HG02840 (cell line): ENCODE measurements around the gene GLP2R.

Source experiments
- ATAC-seq: cut with Tn5 transposase; IDR thresholded peaks from one replicate; pipeline ENCODE4 v1.9.1; 2021; ENCODE audit warnings: mild to moderate bottlenecking, moderate library complexity, moderate number of reproducible peaks; ENCODE audit not compliant: unreplicated experiment, low FRiP score

The GLP2R gene

DNA sequence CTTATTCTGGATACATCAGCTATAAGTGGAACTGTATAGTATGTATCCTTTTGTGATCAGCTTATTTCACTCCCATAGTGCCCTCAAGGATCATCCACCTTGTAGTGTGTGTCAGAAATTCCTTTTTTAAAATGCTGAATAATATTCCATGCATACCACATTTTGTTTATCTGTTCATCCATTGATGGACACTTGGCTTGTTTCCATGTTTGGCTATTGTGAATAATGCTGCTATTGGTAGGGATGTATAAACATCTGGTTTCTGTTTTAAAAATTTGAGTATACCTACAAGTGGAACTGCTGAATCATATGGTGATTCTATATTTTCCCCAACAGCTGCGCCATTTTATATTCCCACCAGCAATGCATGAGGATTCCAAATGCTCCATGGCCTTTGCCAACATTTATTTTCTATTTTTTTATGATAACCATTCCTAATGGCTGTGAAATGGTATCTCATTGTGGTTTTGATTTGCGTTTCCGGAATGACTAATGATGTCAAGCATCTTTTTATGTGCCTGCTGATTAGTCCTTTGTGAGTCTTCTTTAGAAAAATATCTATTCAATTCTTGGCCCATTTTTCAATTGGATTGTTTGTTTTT, 67.8 kb downstream of the GLP2R start:
- ATAC-seq, result no peak

DNA sequence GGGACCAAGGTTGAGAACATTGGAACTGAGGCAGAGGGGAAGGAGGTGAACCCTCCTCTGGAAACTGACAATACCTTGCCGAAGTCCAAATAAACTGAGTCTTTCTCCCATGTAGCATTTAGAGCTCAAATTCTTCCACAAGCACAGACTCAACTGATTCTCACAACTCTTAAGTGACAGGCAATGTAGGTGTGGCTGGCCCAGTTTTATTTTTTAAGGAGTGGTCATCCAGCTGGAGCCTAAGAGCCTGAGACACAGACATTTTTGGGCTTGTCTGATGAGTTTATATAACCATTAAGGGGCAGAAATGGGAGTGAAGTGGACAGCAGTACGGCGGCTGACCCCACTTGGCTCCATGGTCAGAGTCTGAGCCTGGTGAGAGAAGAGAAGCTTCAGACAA, 68.5 kb downstream of the GLP2R start:
- ATAC-seq, result no peak

DNA sequence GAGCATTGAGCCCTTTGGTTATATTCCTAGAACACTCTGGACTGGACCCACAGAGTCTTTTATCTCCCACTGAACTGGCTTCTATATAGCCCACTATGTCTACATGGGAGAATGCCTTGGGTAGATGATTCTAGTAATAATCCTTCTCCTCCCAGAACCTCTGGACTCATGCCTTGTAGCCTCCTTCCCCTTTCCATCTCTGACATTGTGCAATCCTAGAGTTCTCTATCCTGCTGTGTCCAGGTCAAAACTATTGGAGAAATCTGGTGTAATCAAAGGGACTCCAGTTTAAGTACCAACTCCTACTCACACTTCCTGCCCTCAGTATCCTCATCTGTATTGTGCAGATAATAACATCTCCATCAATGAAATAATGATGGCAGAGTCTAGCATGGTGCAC, 70.2 kb downstream of the GLP2R start:
- no peak for ATAC-seq

DNA sequence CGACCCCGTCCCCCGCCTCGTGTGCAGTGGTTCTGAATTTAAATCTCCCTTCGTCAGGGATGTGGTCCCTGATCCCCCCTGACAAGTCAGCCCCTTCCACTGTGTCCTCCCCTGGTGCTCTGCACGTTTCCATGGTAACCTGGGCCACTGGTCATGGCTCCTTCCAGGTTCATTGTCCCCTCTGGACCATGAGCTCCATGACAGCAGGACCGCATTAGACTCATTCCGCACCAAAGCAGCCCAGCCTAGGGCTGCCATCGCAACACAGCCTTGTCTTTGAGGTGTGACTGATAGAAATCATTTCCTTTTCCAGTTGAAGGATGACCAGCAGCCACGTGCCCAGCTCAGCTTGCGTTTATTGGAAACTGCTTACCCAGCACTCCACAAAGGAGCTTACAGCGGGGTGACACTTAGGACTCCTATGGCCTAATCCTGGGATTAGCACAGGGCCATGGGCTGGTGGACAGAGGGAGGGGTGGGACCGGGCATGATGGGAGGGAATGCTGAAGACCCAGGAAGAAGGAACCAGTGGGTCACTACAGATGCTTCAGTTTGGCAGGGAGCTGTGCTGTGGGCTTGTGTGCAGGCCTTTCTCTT, 71.7 kb downstream of the GLP2R start:
- ATAC-seq, result no peak

DNA sequence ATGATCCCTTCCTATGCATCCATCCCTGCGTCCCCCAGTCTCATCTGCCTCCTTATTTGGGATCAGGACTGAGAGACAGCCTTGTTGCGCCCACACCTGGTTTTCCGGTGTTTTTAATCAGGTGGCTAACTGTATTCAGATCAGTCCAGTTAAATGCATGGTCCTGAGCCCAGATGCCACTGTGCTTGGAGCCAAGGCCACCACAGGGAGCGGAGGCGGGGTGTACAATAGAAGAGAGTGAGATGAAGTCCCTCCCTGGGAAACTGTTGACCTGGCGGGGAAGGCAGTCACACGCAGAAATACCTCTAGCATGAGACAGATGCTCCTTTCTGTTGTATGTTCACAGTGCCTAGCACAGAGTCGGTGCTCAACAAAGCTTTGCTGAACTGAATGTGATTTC, 73.1 kb downstream of the GLP2R start:
- ATAC-seq, result no peak

DNA sequence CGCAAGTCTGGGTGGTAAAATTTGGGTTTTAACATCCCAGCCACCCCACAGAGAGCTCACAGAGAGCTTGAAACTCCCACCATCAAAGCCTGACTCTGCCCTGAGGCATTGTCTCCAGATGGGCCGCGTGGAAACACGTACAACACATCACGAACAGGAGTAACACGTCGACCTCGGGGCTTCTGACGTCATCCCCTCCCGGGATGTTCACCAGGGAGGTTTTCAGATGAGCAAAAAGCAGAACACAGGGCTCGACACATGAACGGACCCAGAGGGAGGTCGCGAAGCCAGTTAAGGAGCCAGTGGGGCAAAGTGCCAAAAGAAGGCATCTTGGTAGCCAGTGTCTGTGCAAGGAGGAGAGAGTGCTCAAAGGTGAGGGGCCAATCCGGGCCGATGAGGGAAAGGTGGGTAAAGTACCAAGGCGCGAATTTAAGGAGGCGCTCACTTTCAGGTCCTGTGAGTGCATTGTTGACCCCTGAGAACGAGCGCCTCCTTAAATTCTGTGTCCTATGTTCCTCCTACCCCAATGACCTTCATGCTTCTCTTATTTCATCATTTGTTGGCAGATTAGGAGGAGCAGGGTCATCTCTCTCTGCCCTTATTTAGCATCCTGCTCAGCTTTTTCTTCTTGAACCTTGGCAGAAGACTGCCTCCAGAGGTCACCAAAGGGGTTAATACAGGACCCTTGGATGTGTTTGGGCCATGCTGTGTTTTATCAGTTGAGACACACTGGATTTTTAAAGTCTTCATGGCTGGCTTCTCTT, 73.7 kb downstream of the GLP2R start:
- no peak for ATAC-seq

DNA sequence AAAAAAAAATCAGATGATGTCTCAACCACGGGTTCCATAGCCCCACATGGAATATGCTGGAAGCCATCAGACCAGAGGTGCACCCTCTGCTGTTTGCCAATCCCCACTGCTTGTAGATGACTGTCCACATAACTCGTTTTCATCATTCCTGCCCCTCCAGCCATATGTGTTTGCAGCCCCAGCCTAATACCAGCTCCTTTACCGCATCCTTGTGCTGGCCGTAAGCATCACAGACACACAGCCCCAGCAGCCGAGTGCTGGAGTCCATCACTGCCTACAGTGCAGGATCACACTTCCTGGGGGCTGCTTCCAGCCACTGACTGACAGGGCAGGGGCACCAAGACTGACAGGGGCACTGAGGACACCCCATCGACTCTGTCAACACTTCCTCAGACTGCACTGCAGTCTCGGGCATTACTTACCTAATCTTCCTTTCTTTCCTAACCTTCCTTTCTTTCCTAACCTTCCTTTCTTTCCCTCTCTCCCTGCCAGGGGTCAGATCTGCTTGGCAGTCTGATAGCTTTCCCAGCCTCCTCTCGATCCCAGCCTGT, 74.4 kb downstream of the GLP2R start:
- no peak for ATAC-seq

DNA sequence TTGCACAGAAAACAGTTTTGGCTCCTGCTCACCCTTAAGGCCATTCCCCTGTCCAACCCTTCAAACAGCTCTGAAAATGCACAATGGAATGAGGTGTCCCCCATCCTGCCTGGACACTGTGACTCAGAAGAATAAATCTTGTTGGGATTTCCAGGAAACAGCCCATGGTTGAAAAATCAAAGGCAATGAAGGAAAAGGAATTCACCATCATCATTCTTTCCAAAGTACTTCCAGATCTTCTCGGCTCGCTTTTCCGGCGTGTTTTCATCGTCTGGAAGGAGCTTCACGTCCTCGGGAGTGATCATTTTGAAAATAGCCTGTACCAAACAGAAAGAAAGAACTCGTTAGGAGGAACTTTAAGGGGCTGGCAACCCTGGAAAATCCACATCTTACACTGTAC, 75.1 kb downstream of the GLP2R start:
- no peak for ATAC-seq

DNA sequence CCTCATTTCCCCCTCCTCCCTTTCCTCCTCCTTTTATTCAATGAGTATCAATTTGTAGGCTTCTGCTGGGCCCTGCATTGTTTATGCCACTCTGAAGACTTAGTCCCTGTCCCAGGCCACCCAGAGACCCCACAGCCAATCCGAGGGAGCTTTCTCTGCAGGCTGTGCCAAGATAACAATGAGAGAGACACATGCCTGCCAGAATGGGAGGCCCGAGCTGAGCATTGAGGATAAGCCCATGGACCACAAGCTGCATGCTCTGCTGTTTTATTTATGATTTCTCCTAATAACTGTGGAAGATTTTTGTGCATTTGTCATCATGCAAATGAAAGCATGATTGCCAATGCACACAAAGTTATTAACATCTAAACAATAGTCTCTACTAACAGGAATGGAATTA, 76.4 kb downstream of the GLP2R start:
- ATAC-seq, result no peak

DNA sequence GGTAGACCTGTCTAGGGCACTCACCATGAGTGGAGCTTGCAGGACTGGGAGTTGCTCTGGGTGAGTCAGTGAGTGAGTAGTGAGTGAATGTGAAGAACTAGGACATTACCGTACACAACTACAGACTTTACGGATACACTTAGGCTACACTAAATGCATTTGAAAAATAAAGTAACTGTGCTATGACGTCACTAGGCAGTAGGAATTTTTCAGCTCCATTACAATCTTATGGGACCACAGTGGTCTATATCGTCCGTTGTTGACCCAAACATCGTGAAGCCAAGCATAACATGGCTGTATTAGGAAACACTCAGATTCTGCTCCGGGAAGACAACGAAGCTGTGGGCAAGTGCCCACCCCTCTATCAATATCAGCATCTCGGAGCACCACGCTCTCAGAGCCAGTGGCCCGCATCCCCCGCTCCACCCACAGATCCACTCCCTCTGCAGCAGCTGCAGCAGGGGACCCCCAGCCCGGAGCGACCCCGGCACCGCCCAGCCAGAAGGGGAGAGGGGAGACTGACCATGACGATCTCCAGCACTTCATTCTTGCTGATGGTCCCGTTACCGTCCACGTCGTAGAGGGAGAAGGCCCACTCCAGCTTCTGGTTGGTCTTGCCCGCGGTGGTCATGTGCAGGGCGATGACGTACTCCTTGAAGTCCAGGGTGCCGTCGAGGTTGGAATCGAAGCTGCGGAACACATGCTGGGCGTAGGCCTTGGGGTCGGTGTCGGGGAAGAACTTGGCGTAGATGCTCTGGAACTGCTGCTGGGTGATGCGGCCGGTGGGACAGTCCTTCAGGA, 78.8 kb downstream of the GLP2R start:
- no peak for ATAC-seq

DNA sequence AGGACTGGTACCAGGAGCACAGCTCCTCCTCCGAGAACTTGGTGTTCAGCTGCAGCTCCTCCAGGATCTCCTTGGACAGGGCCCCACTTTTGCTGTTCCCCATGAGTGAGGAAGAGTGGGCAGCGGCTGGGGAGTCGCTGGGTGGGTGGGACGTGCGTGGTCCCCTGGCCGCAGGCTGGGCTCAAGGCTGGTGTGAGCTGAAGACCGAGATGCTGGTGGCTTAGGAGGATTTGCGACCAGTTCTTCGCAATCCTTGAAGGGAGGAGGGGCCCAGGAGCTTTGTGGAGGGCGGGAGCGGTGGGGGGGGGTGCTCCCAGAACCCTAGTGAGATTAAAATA, 79.3 kb downstream of the GLP2R start, which contains the start of gene RCVRN:
RCVRN (minus strand) TSS at position 194 of the 338 bp plus-strand sequence; CDS start at position 103, 91 bp downstream.
- ATAC-seq, result no peak

DNA sequence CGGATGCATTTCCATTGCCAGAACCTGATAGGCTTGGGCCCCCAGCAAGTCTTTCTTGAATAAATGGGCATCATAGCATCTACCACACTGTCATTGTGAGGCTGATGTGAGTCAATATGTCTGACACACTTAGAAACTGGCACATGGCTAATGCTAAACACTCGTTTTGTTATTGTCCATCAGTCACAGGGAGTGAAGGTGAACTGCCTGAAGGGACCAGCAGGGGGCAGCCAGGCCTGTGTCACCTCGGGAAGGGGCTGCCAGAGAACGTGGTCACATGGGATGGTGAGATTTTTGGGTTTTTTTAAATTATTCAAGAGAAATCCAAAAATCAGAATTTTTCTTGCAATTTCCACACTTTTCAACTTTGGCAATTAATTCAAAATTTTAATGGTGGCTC, 80.2 kb downstream of the GLP2R start:
- no peak for ATAC-seq

DNA sequence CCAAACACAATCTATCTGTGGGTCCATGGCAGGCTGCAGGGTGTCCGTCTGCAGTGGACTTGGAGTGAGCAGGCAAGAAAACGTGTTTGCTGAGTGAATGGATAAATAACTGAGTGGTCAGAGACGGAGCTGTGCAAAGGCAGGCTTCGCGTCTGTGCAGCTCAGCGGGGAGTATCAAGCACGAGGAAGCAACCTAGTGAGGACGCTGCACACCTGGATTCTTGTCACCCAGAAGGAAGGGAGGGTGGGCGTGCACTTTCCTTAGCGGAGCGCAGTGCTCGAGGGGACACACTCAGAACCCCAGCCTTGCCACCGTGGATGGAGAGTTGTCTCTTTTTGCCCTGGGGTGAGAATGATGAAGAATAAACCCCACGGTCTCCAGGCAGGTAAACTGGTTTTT, 80.9 kb downstream of the GLP2R start:
- no peak for ATAC-seq

DNA sequence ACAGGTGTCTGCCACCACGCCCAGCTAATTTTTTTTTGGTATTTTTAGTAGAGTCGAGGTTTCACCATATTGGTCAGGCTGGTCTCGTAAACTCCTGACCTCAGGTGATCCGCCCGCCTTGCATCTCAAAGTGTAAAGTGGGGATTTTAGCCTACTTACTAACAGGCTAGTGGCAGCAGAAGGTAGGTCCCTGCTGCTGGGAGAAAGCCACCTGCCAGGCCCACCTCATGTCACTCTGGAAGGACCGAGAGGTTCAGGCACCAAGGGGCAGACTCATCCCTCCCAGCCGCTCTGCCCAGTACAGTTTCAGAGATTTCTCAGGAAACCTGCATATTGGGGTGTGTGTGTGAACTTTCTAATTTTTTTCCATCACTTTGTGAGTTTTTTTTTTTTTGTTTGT, 81.4 kb downstream of the GLP2R start:
- ATAC-seq, result no peak

DNA sequence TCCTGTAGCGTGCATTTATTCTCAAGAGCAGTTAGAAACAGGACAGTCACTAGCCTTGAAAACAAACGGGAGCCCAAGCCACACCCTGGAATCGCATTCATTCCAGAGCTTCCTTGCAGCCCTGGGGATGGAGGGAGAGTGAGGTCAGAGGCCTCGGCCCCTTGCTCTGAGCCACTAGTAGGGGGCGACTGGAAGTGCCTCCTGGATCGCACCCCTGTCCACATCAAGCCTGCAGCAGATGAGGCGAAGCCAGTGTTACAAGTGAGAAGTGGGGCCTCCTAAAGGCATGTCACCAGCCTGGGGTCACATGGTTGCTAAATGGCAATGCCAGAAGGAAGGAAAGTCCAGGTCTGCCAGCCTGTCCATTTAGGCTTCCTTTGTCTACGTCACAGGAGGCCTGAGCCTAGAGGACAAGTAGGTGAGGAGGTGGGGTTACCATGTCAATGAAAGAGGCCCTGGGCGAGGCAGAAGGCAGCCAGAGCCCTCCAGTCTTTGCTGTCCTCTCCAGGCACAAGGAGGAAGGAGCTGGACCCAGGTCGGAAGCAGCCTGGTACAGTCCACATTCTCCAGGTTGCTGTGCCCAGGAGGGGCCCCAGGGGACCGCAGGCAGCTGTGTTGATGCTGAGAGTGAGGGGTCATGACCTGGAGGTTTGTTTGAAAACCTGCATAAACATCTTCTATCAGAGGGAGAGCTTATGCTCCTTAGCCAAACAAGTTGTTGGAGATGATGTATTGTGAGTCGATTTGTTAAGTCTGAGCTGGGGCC, 82.3 kb downstream of the GLP2R start:
- no peak for ATAC-seq

DNA sequence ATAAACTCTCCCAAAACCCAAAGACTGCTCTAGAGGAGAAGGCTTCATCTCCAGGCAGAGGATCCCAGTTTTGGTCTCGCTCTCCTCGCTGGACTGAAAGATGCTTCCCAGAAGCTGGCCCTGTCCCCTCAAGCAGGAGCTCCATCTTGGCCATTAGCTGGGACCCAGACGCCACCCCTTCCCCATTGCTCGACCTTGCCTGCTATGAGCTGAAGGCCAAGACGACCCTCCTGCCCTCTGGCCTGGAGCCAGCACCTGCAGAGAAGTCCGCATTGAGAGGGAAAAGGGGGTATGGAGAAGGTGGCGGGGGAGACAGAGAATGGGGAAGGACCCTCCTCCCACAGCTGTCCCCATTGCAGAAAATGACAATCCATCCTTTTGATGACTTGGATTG, 82.9 kb downstream of the GLP2R start:
- no peak for ATAC-seq

DNA sequence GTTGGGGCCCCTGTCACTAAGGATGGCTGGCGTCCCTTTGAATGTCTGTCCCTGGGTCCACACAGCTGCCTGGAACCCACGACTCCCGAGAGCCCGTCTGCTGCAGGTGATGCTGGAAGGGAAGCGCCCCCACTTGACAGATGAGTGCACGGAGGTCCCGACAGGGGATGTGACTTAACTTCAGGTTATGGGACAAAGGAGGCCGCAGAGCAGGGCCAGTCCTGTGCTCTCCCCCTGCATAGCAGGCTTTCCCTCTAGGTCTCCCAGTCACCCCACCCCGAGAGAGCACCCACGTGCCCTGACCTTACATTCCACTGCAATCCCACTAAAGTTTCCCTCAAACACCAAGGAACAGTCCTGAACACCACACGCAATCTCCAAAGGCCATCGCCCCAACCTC, 85.4 kb downstream of the GLP2R start:
- no peak for ATAC-seq

DNA sequence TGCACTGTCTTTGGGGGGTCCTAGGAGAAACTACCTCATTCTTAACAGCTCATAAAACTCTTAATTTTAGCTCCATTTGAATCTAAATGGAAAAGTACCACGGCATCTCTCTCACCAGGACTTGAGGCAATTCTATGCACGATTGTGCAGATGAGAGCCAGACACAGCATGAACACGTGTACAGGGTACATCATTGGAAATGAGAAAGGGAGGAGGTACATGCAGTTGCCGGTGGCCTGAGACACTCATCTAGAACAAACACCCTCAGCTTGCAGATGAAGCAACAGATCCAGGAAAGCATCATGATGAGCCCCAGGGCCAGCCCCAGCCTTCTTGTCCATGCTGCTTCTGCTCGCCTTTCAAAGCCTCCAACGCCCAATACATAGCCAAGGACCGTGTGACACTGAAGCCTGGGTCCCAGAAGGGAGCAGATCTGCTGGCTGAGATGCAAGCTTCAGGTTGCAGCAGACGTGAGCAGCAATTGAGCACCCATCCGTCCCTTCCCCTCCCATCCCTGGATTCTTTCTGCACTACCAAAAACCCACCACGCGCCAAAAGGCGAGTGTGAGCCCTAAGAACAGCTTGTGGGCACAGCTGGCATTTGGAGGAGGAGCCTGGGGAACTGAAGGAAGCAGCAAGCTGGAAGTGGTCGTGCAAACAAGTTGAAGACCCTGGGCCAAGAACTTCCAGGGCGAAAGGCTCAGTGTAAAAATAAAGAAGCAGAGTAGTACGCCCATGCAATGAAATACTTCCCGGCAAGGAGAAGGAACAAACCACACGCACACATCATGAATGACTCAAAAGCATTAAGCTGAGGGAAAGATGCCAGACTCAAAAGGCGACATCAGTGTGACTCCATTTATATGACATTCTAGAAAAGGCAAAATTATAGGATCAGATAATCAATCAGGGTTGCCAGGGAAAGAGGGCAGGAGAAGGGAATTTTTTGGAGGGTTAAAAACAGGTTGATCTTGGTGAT, 86.7 kb downstream of the GLP2R start:
- ATAC-seq, result no peak

DNA sequence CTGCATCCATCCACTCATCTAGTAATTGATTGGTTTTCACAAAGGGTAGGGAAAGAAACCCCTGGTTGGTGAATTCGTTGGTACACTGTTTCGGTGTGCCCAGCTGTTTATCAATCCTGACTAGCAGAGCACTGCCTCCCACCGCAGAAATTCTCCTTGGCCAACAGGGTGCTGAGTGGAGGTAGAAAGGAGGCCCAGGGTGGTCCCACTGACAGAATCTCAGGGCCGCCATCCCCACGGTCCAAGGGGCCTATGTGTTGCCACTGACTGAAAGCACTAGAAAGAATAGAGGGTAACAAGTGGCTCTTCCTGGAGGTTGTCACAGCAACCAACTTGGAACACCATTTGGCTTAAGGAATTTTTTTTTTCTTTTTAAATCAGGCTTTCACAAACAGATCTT, 87.8 kb downstream of the GLP2R start:
- no peak for ATAC-seq
